GM15510 (cell line): Measurements from ENCODE around the gene NEAT1.

ENCODE experiments used
- POLR2A ChIP-seq: IDR thresholded peaks from 3 replicates; pipeline ENCODE4 v1.6.1; 2011; ENCODE audit warnings: borderline replicate concordance; ENCODE audit not compliant: insufficient read length; ENCODE audit errors: extremely low read depth

The NEAT1 gene

GRCh38 chr11:65421794-65422632 lies 585 bp upstream of the NEAT1 start:
- peak; percentile 60 for TF ChIP-seq POLR2A

- peak; percentile 14 for TF ChIP-seq POLR2A
Measured at GRCh38 chr11:65423516-65424204, 1.1 kb downstream of the NEAT1 start.

- no peak for TF ChIP-seq POLR2A
Measured at GRCh38 chr11:65424205-65425104, 1.9 kb downstream of the NEAT1 start.

- TF ChIP-seq POLR2A, result peak; percentile 48
Measured at GRCh38 chr11:65425105-65425970, 2.7 kb downstream of the NEAT1 start.

- TF ChIP-seq POLR2A, result peak; percentile 23
Measured at GRCh38 chr11:65425971-65426838, 3.6 kb downstream of the NEAT1 start.

GRCh38 chr11:65426839-65427690 lies 4.5 kb downstream of the NEAT1 start:
- peak; percentile 68 for TF ChIP-seq POLR2A

- TF ChIP-seq POLR2A, result peak; percentile 39
Measured at GRCh38 chr11:65427691-65428577, 5.3 kb downstream of the NEAT1 start.

- TF ChIP-seq POLR2A, result peak; percentile 28
Measured at GRCh38 chr11:65428578-65429067, 6.0 kb downstream of the NEAT1 start.

- peak; percentile 10 for TF ChIP-seq POLR2A
Measured at GRCh38 chr11:65429068-65429681, 6.6 kb downstream of the NEAT1 start.

GRCh38 chr11:65429724-65430405 lies 7.3 kb downstream of the NEAT1 start:
- TF ChIP-seq POLR2A, result peak; percentile 36

- TF ChIP-seq POLR2A, result no peak
Measured at GRCh38 chr11:65430406-65431217, 8.0 kb downstream of the NEAT1 start.
